NCI-H748 treated with DMSO at 0.1 percent for 48 hours (cell line): ENCODE results near the gene GLB1L3.
"Not testable (repeated sequence)": the region's sequence is repeated elsewhere in the genome, so short reads cannot be mapped to it uniquely, and the experiment has no call there.

Experiments
- DNase-seq: peaks from one replicate; lab custom pipeline; 2025; lab: John Stamatoyannopoulos, UW

Gene GLB1L3

GRCh38 chr11:134250675-134251074 is 25.5 kb upstream of the GLB1L3 start:
- no peak for DNase-seq

GRCh38 chr11:134252346-134253187 is 23.6 kb upstream of the GLB1L3 start:
- peak; percentile 49 for DNase-seq

GRCh38 chr11:134253188-134253993 is 22.8 kb upstream of the GLB1L3 start, which contains the start of the genes ACAD8 and THYN1:
ACAD8 (plus strand) TSS chr11:134253568; CDS start chr11:134253601, 33 bp downstream.
THYN1 (minus strand) TSS chr11:134253352; CDS start chr11:134252882, 470 bp downstream.
- DNase-seq, result peak; percentile 82

GRCh38 chr11:134254433-134255183 is 21.6 kb upstream of the GLB1L3 start:
- DNase-seq, result no peak

GRCh38 chr11:134255184-134255561 is 21.0 kb upstream of the GLB1L3 start:
- DNase-seq, result not testable (repeated sequence)

- DNase-seq, result no peak
Observed at GRCh38 chr11:134257101-134257500, 19.1 kb upstream of the GLB1L3 start.

GRCh38 chr11:134258577-134258976 is 17.6 kb upstream of the GLB1L3 start:
- DNase-seq, result no peak

- DNase-seq, result no peak
Observed at GRCh38 chr11:134260503-134260902, 15.7 kb upstream of the GLB1L3 start.

GRCh38 chr11:134260983-134261382 is 15.2 kb upstream of the GLB1L3 start:
- no peak for DNase-seq

GRCh38 chr11:134261626-134262488 is 14.3 kb upstream of the GLB1L3 start:
- DNase-seq, result no peak

- DNase-seq, result no peak
Observed at GRCh38 chr11:134264966-134265764, 11.0 kb upstream of the GLB1L3 start.

GRCh38 chr11:134266440-134266839 is 9.7 kb upstream of the GLB1L3 start:
- no peak for DNase-seq

- DNase-seq, result no peak
Observed at GRCh38 chr11:134266841-134267251, 9.3 kb upstream of the GLB1L3 start.

- no peak for DNase-seq
Observed at GRCh38 chr11:134267461-134267860, 8.7 kb upstream of the GLB1L3 start.

GRCh38 chr11:134267966-134268365 is 8.2 kb upstream of the GLB1L3 start:
- no peak for DNase-seq

GRCh38 chr11:134270250-134270714 is 5.9 kb upstream of the GLB1L3 start:
- no peak for DNase-seq

GRCh38 chr11:134271978-134272377 is 4.2 kb upstream of the GLB1L3 start:
- DNase-seq, result no peak

- no peak for DNase-seq
Observed at GRCh38 chr11:134272381-134273316, 3.5 kb upstream of the GLB1L3 start.

GRCh38 chr11:134273317-134273712 is 2.9 kb upstream of the GLB1L3 start:
- no peak for DNase-seq
